SIG-M5 treated with dmso at 0.1 percent for 504 hours (cell line): ENCODE results near the gene LIPK.

Experiments used
- DNase-seq: peaks from one replicate; lab custom pipeline; 2025; ENCODE audit not compliant: unreplicated experiment; lab: John Stamatoyannopoulos, UW

The LIPK gene

GRCh38 chr10:88783724-88784123 lies 77.7 kb downstream of the LIPK start:
- no peak for DNase-seq

GRCh38 chr10:88786032-88786770 lies 80.2 kb downstream of the LIPK start:
- DNase-seq: no peak

GRCh38 chr10:88787463-88787862 lies 81.4 kb downstream of the LIPK start:
- no peak for DNase-seq

- no peak for DNase-seq
Observed at GRCh38 chr10:88788924-88789323, 82.9 kb downstream of the LIPK start.

GRCh38 chr10:88791924-88792323 lies 85.9 kb downstream of the LIPK start:
- peak; percentile 30 for DNase-seq

GRCh38 chr10:88792661-88793060 lies 86.6 kb downstream of the LIPK start:
- peak; percentile 77 for DNase-seq

GRCh38 chr10:88793712-88794299 lies 87.8 kb downstream of the LIPK start:
- peak; percentile 2 for DNase-seq

GRCh38 chr10:88794731-88795130 lies 88.7 kb downstream of the LIPK start:
- DNase-seq: no peak

- DNase-seq: no peak
Observed at GRCh38 chr10:88800152-88801125, 94.4 kb downstream of the LIPK start.
